K562 (cell line): ENCODE results near the gene GALNS. TPM values are rescaled to one million over a fixed set of nuclear protein-coding genes. Genes with fewer than 3 reads are reported as not detected.

Experiments
- ATF3 ChIP-seq, 2 experiments: fragments of 450-650 bp in 1 of 2; sonication (generic) in 1 of 2; formaldehyde crosslinking in 1 of 2; IDR thresholded peaks in 1 of 2; conservative IDR thresholded peaks in 1 of 2; 2 replicates each; pipeline versions ENCODE4 v1.6.1 to v1.8.1; 2016 to 2023; ENCODE audit warnings: mild to moderate bottlenecking in 2 of 2, moderate library complexity in 2 of 2, inconsistent platforms in 1 of 2, missing genetic modification reagents in 1 of 2
- BCOR ChIP-seq: fragments of 450-650 bp; IDR thresholded peaks from 2 replicates; pipeline ENCODE4 v1.6.1; 2016
- C11orf30 ChIP-seq: fragments of 450-650 bp; IDR thresholded peaks from 2 replicates; pipeline ENCODE4 v1.6.1; 2016; ENCODE audit warnings: low read depth, mild to moderate bottlenecking
- CEBPB ChIP-seq: fragments of 450-650 bp; IDR thresholded peaks from 2 replicates; pipeline ENCODE4 v1.6.1; 2016; ENCODE audit warnings: missing genetic modification characterization, missing compliant biosample characterization
- CREM ChIP-seq: IDR thresholded peaks from 2 replicates; pipeline ENCODE4 v1.6.1; 2014; ENCODE audit warnings: antibody characterized with exemption, low read depth
- DEAF1 ChIP-seq: fragments of 450-650 bp; formaldehyde crosslinking; IDR thresholded peaks from 2 replicates; pipeline ENCODE4 v1.4.0; 2020; ENCODE audit warnings: mild to moderate bottlenecking, moderate library complexity
- DPF2 ChIP-seq: fragments of 450-650 bp; IDR thresholded peaks from 2 replicates; pipeline ENCODE4 v1.6.1; 2016
- EZH2 ChIP-seq: IDR thresholded peaks from 2 replicates; pipeline ENCODE4 v1.6.1; 2012; ENCODE audit warnings: low read depth, mild to moderate bottlenecking, inconsistent platforms, low read length, borderline replicate concordance
- MLX ChIP-seq, 2 experiments: fragments of 450-650 bp in 1 of 2; sonication (generic) in 1 of 2; formaldehyde crosslinking; conservative IDR thresholded peaks; 2 replicates each; pipeline versions ENCODE4 v1.4.0 to v1.8.1; 2020 to 2022; ENCODE audit warnings: mild to moderate bottlenecking in 1 of 2, missing genetic modification reagents in 1 of 2
- MYC ChIP-seq, 2 experiments: fragments of 250-450 bp in 1 of 2; sonication (Bioruptor Pico) in 1 of 2; IDR thresholded peaks; 2 replicates each; pipeline versions ENCODE4 v1.5.1 to v1.6.1; 2012 to 2021; ENCODE audit warnings: low read depth in 2 of 2, borderline replicate concordance in 1 of 2, improper control_type of control experiment in 1 of 2, low read length in 1 of 2, mild to moderate bottlenecking in 1 of 2, moderate library complexity in 1 of 2
- MYNN ChIP-seq, 2 experiments: sonication (generic); formaldehyde crosslinking in 1 of 2; IDR thresholded peaks; 2 replicates each; pipeline versions ENCODE4 v1.5.0 to v1.6.1; 2016 to 2020; ENCODE audit warnings: antibody characterized with exemption in 1 of 2, missing genetic modification reagents in 1 of 2
- NFIX ChIP-seq: fragments of 250-450 bp; sonication (Bioruptor Pico); IDR thresholded peaks from 2 replicates; pipeline ENCODE4 v1.4.0; 2020; ENCODE audit warnings: low read depth, mild to moderate bottlenecking, moderate library complexity
- NUFIP1 ChIP-seq: fragments of 450-650 bp; IDR thresholded peaks from 2 replicates; pipeline ENCODE4 v1.6.1; 2018; ENCODE audit not compliant: partially characterized antibody
- PURB ChIP-seq: sonication (generic); formaldehyde crosslinking; IDR thresholded peaks from 2 replicates; pipeline ENCODE4 v1.9.0; 2021; ENCODE audit warnings: low read depth, mild to moderate bottlenecking, missing genetic modification reagents
- RAD21 ChIP-seq, 2 experiments: fragments of 250-450 bp in 1 of 2; fragments of 450-650 bp in 1 of 2; sonication (Bioruptor Pico) in 1 of 2; formaldehyde crosslinking in 1 of 2; IDR thresholded peaks in 1 of 2; conservative IDR thresholded peaks in 1 of 2; 2 replicates each; pipeline versions ENCODE4 v1.4.0 to v1.8.0; 2020 to 2022; ENCODE audit warnings: mild to moderate bottlenecking in 2 of 2, moderate library complexity in 1 of 2
- RFX7 ChIP-seq: fragments of 250-450 bp; sonication (Bioruptor Pico); IDR thresholded peaks from 2 replicates; pipeline ENCODE4 v1.5.1; 2021; ENCODE audit warnings: mild to moderate bottlenecking
- SIRT6 ChIP-seq: IDR thresholded peaks from one replicate; pipeline ENCODE4 v1.6.1; 2012; ENCODE audit warnings: low read depth, mild to moderate bottlenecking, control low read depth, inconsistent platforms, low read length, moderate library complexity
- SIX5 ChIP-seq, 2 experiments: IDR thresholded peaks; 2 replicates each; pipeline ENCODE4 v1.6.1; 2011; ENCODE audit warnings: low read length in 2 of 2, borderline replicate concordance in 1 of 2, low read depth in 1 of 2, mild to moderate bottlenecking in 1 of 2, moderate library complexity in 1 of 2; ENCODE audit not compliant: insufficient read depth in 1 of 2
- STAT5B ChIP-seq: fragments of 250-450 bp; sonication (Bioruptor Pico); IDR thresholded peaks from 2 replicates; pipeline ENCODE4 v1.8.0; 2021; ENCODE audit warnings: mild to moderate bottlenecking, inconsistent platforms
- USF1 ChIP-seq: sonication (generic); formaldehyde crosslinking; IDR thresholded peaks from 2 replicates; pipeline ENCODE4 v1.9.0; 2022; ENCODE audit warnings: mild to moderate bottlenecking, missing genetic modification reagents
- XRCC4 ChIP-seq: IDR thresholded peaks from one replicate; pipeline ENCODE4 v1.6.1; 2011; ENCODE audit not compliant: insufficient read depth, insufficient read length; ENCODE audit errors: extremely low read depth
- ZNF347 ChIP-seq: fragments of 450-650 bp; formaldehyde crosslinking; IDR thresholded peaks from 2 replicates; pipeline ENCODE4 v1.4.0; 2020; ENCODE audit warnings: low read depth, mild to moderate bottlenecking, moderate library complexity
- ZNF354B ChIP-seq: fragments of 250-450 bp; sonication (Bioruptor Pico); IDR thresholded peaks from 2 replicates; pipeline ENCODE4 v1.4.0; 2020
- ZNF384 ChIP-seq: IDR thresholded peaks from 2 replicates; pipeline ENCODE4 v1.6.1; 2012; ENCODE audit warnings: low read depth, low read length, improper control_type of control experiment
- ZNF41 ChIP-seq: fragments of 250-450 bp; sonication (Bioruptor Pico); conservative IDR thresholded peaks from 2 replicates; pipeline ENCODE4 v1.4.0; 2020; ENCODE audit warnings: mild to moderate bottlenecking
- polyA plus RNA-seq, 8 experiments: library from polyadenylated mRNA; depleted of rRNA in 4 of 8; stranded (reverse) in 5 of 8; unstranded in 3 of 8; fragments of >200 nt; fragmentation: Nextera tagmentation in 2 of 8; fragmentation: Illumina TruSeq in 1 of 8; extraction: Ambion mirVana in 2 of 8; extraction: Trizol in 1 of 8; gene quantifications; 2 replicates each; pipeline versions ENCODE4 v1.2.1 to v1.2.3, GENCODE V29; 2011 to 2014; ENCODE audit warnings: inconsistent platforms in 1 of 8, missing spikeins in 1 of 8
- total RNA-seq, 7 experiments: library from RNA; depleted of rRNA in 6 of 7; stranded (reverse); fragments of >200 nt in 6 of 7; fragmentation: Illumina TruSeq in 2 of 7; extraction: Trizol in 2 of 7; gene quantifications; 2 replicates each; pipeline versions ENCODE4 v1.2.1 to v1.2.3, GENCODE V29; 2011 to 2021; ENCODE audit warnings: low replicate concordance in 1 of 7

GALNS gene
- total and polyA plus RNA-seq, 9 of the 15 experiments (the other 6 are each of a cell fraction or from before 2014, with no cell fraction given), result 0.38 to 13.2 (median 4.3) TPM

GRCh38 chr16:88799569-88800276, 57.0 kb downstream of the GALNS start (continued):
- TF ChIP-seq BCOR, result peak; percentile 25; the same call in 1 of the 2 replicates
- no peak for TF ChIP-seq RAD21 (CRISPR knock-in tag; conservative IDR thresholded peaks at IDR 0.05 in 1 of 2, IDR thresholded peaks at IDR 0.05 in 1 of 2)
- peak; percentile 83 for TF ChIP-seq DPF2
- TF ChIP-seq MYC (IDR thresholded peaks at IDR 0.05; ENCODE audit: low read depth, low read length), result peak; percentile 66; the same call in 1 of the 2 replicates
- no peak for TF ChIP-seq MYC (CRISPR knock-in tag; IDR thresholded peaks at IDR 0.05; ENCODE audit: borderline replicate concordance, low read depth)
- TF ChIP-seq CREM, result peak; percentile 91
- peak; percentile 62 for TF ChIP-seq CEBPB (tag)
- TF ChIP-seq ZNF354B, result no peak
- no peak for TF ChIP-seq NFIX (CRISPR knock-in tag)
- no peak for TF ChIP-seq SIX5 (IDR thresholded peaks at IDR 0.05; ENCODE audit: borderline replicate concordance in 1 of 2, insufficient read depth in 1 of 2, low read depth in 1 of 2, low read length in 2 of 2)
- TF ChIP-seq SIRT6, result no peak
- no peak for TF ChIP-seq NUFIP1
- no peak for TF ChIP-seq RFX7 (CRISPR knock-in tag)
- no peak for TF ChIP-seq PURB (CRISPR knock-in tag)
- TF ChIP-seq MLX (CRISPR knock-in tag; conservative IDR thresholded peaks at IDR 0.05), result no peak
- TF ChIP-seq DEAF1 (CRISPR knock-in tag), result no peak
- no peak for TF ChIP-seq ZNF384
- TF ChIP-seq EZH2, result no peak
- no peak for TF ChIP-seq STAT5B (CRISPR knock-in tag)
- TF ChIP-seq MYNN (IDR thresholded peaks at IDR 0.05), result peak; percentile 93
- TF ChIP-seq MYNN (CRISPR knock-in tag; IDR thresholded peaks at IDR 0.05), result no peak
- TF ChIP-seq USF1 (CRISPR knock-in tag), result no peak
- TF ChIP-seq XRCC4, result no peak
- no peak for TF ChIP-seq C11orf30
- TF ChIP-seq ZNF347 (CRISPR knock-in tag), result no peak
- peak; percentile 77; the same call in 1 of the 2 replicates for TF ChIP-seq ZNF41 (CRISPR knock-in tag)
- TF ChIP-seq ATF3 (IDR thresholded peaks at IDR 0.05), result peak; percentile 74
- peak; percentile 85; the same call in 1 of the 2 replicates for TF ChIP-seq ATF3 (CRISPR knock-in tag; conservative IDR thresholded peaks at IDR 0.05)
